ENCODE measurements around the gene THSD7A.

Gene THSD7A

GRCh38 chr7:11784769-11785536 lies 47.0 kb downstream of the THSD7A start:
- POLR2A ChIA-PET (ENCODE audit: low non-redundant PET), result no interaction called here
- CTCF ChIA-PET, result interaction anchor here (0.7 kb wide), 1 partner anchor 411 kb away, joined by 3 read pairs; no protein-coding TSS in a partner anchor

GRCh38 chr7:11779864-11780674 lies 51.9 kb downstream of the THSD7A start:
- TF ChIP-seq, protein P1, sequence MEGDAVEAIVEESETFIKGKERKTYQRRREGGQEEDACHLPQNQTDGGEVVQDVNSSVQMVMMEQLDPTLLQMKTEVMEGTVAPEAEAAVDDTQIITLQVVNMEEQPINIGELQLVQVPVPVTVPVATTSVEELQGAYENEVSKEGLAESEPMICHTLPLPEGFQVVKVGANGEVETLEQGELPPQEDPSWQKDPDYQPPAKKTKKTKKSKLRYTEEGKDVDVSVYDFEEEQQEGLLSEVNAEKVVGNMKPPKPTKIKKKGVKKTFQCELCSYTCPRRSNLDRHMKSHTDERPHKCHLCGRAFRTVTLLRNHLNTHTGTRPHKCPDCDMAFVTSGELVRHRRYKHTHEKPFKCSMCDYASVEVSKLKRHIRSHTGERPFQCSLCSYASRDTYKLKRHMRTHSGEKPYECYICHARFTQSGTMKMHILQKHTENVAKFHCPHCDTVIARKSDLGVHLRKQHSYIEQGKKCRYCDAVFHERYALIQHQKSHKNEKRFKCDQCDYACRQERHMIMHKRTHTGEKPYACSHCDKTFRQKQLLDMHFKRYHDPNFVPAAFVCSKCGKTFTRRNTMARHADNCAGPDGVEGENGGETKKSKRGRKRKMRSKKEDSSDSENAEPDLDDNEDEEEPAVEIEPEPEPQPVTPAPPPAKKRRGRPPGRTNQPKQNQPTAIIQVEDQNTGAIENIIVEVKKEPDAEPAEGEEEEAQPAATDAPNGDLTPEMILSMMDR (conservative IDR thresholded peaks at IDR 0.05; ENCODE audit: low read depth), result no peak
- H3K27ac ChIP-seq, result no peak overlapping the region
- POLR2A ChIA-PET (ENCODE audit: low non-redundant PET), result no interaction called here
- CTCF ChIA-PET, result no interaction called here
- DNase-seq (ENCODE audit: low spot score), result no peak

More at GRCh38 chr7:11784769-11785536, 47.0 kb downstream of the THSD7A start:
- H3K27ac ChIP-seq, result no peak overlapping the region
- no peak for DNase-seq (ENCODE audit: low spot score)
- TF ChIP-seq, protein P1 (conservative IDR thresholded peaks at IDR 0.05; ENCODE audit: low read depth), result no peak

DNA sequence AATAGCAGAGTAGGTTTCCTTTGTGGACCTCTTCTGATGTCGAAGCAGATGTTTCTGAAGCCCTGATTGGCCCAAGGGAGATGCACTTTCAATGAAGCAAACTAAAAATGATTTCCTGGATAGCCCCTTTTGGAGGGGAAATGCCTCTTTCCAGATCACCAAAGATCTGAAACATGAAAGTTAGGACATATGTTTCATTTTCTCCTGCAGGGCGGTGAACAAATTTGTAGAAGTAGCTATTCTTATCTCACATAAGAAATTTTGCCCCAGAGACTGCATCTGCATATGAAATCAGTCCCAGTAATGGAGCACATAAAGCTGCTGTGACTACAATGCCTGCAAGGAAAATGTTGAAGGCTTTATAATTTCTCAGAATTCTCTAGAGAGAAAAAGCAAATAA lies 56.0 kb downstream of the THSD7A start:
- CTCF ChIA-PET, result no interaction called here
- TF ChIP-seq, protein P1 (conservative IDR thresholded peaks at IDR 0.05; ENCODE audit: low read depth), result no peak
- no peak for DNase-seq (ENCODE audit: low spot score)
- POLR2A ChIA-PET (ENCODE audit: low non-redundant PET), result no interaction called here
- no peak overlapping the region for H3K27ac ChIP-seq

GRCh38 chr7:11775401-11775800 lies 56.6 kb downstream of the THSD7A start:
- no peak overlapping the region for H3K27ac ChIP-seq
- TF ChIP-seq, protein P1 (conservative IDR thresholded peaks at IDR 0.05; ENCODE audit: low read depth), result no peak
- CTCF ChIA-PET, result interaction anchor here (0.7 kb wide), 1 partner anchor 463 kb away, joined by 3 read pairs; no protein-coding TSS in a partner anchor
- POLR2A ChIA-PET (ENCODE audit: low non-redundant PET), result no interaction called here
- DNase-seq (ENCODE audit: low spot score), result no peak

- TF ChIP-seq, protein P1 (conservative IDR thresholded peaks at IDR 0.05; ENCODE audit: low read depth), result no peak
- DNase-seq (ENCODE audit: low spot score), result no peak
- ChIA-PET CTCF (interaction anchor here (0.6 kb wide), 1 partner anchor 49 kb away, joined by 3 read pairs; no protein-coding TSS in a partner anchor), POLR2A (ENCODE audit: low non-redundant PET) (no interaction called here)
- H3K27ac ChIP-seq, result no peak overlapping the region
These were observed 63.7 kb downstream of the THSD7A start for GRCh38 chr7:11768263-11768662.

GRCh38 chr7:11767148-11767547 lies 64.8 kb downstream of the THSD7A start:
- DNase-seq (ENCODE audit: low spot score), result no peak
- TF ChIP-seq, protein P1 (conservative IDR thresholded peaks at IDR 0.05; ENCODE audit: low read depth), result no peak
- POLR2A ChIA-PET (ENCODE audit: low non-redundant PET), result no interaction called here
- CTCF ChIA-PET, result no interaction called here
- H3K27ac ChIP-seq, result no peak overlapping the region
